Measurements from ENCODE around the gene BOLA1. TPM values are rescaled to one million over a fixed set of nuclear protein-coding genes. Genes with fewer than 3 reads are reported as not detected.
"Not testable (repeated sequence)": the region's sequence is repeated elsewhere in the genome, so short reads cannot be mapped to it uniquely, and the experiment has no call there.

Gene BOLA1
- total RNA-seq, 1 donor from 2014 or later: 13.8 TPM

GRCh38 chr1:149927563-149928400 is 28.4 kb downstream of the BOLA1 start, which contains the start of gene SF3B4:
Gene SF3B4, minus strand, starts transcription at chr1:149927803. Its CDS starts 44 bp downstream, at chr1:149927759.
- ATAC-seq (peak; percentile 99), DNase-seq (ENCODE audit: low spot score) (peak; percentile 97)

DNA sequence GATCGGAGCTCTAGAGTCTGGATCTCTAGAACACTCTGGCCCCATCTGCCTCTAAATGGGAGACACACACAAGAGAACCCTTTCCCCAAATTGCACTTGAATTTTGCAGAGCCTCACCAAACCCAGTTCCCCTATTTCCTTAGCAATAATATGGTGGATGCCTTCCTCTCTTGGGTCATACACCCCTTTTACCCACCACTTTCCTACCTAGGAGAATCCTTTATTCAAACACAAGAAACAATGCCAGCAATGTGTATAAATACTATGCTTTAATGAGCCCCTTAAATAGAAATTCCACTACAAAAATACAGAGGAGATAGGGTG is 29.0 kb downstream of the BOLA1 start:
- ATAC-seq (no peak), DNase-seq (ENCODE audit: low spot score) (no peak)

- no peak for ATAC-seq
- DNase-seq (ENCODE audit: low spot score): no peak
These were observed 30.5 kb downstream of the BOLA1 start for GRCh38 chr1:149929856-149930255.

DNA sequence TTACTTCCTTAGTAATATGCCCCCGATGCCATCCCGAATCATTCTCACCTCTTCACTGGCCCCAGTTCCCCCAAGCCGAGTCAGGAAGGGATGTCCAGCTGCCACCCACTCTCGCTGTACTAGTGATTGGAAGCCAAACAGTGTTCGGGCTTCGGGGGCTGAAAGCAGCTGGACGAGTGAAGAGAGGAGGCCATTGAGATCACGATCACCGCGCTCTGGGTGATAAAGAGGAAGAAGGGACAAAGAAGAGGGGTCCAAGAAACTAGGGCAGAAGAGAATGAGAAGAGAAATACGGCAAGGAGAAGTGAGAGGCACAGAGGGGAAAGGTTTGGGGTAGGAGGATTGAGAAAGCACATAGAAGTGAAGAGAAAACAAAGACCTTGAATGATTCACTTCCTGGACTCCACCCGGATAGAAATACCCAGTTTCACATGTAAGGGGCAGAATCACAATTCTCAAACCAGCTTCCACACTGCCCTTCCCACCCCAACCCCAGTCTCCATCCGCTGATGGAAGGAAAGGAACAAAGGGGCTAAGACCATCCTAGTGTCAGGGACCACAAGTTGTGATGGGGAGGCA is 31.9 kb downstream of the BOLA1 start:
- DNase-seq (ENCODE audit: low spot score) (no peak), ATAC-seq (no peak)

- ATAC-seq (no peak), DNase-seq (ENCODE audit: low spot score) (no peak)
These were observed 33.1 kb downstream of the BOLA1 start for GRCh38 chr1:149932474-149932873.

DNA sequence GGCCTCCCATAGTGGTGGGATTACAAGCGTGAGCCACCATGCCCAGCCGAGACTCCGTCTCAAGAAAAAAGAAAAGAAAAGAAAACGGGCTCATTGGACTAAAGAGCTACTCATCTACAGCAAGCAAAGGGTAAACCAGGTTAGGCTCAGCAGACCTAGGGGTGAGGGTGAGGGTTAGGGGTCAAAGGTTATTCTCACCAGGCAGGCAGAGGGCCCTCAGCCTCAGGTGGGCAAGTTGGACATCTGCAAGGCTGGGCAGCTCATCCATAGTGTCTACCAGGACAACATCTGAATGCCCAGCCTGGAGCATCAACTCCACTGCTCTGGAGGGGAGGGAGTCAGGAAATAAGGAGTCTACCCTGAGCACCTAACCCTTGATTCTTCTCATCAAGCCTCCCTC is 33.8 kb downstream of the BOLA1 start:
- ATAC-seq (no peak), DNase-seq (ENCODE audit: low spot score) (no peak)

DNA sequence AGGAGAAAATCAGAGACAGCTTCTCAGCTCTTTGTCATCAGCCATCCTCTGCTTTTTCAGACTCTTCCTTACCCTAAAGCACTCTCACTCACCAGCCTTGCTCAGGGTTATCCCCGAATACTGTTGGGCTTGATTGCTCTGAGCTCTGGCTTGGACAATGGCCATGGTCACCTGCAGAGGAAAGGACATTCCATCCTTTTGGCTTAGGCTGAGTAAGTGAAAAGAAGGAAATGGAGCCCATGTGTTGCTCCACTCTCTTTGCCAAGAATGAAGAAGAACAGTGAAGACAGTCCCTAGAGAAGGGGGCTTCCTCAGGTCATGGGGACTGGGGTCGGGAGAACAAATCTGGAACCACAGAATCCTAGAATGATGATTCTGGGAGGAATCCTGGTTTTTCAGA is 35.0 kb downstream of the BOLA1 start:
- ATAC-seq (no peak), DNase-seq (ENCODE audit: low spot score) (no peak)

DNA sequence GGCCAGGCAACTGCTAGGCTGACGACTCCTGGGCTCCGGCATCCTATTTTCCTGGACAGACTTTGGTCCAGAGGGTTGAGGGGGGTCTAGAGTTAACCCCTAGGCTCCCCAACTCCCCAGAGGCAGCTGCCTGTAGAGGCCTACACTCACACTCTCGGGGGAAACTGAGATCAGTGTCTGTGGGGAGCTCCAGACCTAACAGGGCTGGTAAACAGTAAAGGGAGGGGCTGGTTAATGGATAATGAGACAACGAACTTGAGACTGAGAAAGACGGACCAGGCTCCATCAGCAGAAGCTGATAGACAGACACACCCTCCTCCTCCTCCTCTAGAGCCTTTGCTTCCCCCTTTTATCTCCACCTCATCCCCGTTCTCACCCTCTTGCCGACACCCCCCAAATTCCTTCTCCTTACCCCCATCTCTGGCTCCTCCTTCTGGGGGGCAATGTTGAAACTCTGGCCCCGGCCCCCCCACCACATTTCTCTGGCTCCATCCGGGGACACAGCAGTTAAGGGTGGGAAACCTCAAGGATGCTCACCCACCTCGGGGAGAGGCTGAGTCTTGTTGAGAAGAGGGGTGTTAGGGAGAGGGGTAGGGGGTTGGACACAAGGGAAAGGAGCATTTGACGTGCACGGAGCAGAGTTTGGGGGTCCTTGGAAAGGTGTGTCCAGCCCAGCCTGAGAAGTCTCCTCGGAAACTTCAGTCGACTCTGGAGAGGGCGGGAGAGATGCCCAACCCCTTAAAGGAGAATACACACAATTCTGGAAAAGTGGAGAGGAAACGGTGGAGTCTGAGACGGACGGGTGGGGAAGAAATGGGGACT is 37.0 kb downstream of the BOLA1 start, which contains the start of gene MTMR11:
TSS of gene MTMR11 (minus strand) at position 710 of the 822 bp plus-strand sequence. CDS start at position 478, 232 bp downstream.
- ATAC-seq (peak; percentile 48), DNase-seq (ENCODE audit: low spot score) (no peak)

DNA sequence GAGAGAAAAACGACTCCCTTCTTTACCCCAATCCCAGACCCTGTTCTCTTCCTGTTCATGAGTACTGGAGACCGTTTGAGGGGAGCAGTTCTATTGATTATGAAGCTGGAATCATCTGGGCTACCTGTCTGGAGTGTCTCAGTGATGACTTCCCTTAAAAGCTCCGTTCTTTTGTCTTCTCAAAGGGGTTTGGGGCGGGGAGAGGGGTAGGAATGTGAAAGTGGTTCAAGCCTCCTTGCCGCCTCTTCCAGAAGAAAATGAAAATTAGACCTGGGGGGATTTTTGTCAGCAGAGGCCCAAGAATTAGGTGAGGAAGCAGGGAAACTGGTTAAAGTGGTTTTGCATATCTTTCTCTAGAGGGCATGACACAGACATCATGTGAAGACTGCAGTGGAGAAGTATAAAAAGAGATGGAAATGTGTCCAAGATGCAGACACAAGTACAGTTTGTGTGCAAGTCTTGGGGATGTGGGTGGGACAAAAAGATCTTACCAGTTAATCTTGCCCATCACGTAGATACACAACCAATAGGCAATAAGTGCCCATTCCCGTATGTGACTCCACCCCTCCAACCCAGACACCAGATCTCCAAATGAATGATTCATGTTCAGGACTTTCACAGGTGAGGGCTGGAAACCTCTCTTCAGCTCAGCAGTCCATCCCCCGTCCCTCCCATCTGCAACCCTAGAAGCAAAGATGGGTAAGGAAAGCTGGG is 37.8 kb downstream of the BOLA1 start:
- ATAC-seq (peak; percentile 8), DNase-seq (ENCODE audit: low spot score) (no peak)

DNA sequence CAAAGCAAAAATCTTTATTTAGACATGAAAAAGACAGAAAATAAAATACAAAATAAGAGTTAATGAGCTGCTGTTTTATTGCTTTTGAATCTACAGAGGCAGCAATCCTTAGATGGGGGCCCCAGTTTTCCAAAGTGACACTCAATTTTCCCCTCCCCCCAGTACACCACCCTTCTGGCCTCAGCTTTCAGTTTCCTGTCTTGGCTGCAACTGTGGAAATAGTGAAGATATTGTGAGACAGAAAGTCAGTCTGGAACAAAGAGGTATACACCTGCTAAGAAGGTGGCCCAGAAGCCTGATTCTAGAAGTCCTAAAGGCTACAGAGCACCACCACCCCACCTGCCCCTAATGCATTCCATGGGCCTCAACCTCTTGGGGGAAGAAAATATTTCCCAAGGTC is 38.4 kb downstream of the BOLA1 start:
- ATAC-seq (no peak), DNase-seq (ENCODE audit: low spot score) (no peak)

- not testable (repeated sequence) for ATAC-seq; DNase-seq (ENCODE audit: low spot score)
These were observed 39.3 kb downstream of the BOLA1 start for GRCh38 chr1:149938668-149939003.

DNA sequence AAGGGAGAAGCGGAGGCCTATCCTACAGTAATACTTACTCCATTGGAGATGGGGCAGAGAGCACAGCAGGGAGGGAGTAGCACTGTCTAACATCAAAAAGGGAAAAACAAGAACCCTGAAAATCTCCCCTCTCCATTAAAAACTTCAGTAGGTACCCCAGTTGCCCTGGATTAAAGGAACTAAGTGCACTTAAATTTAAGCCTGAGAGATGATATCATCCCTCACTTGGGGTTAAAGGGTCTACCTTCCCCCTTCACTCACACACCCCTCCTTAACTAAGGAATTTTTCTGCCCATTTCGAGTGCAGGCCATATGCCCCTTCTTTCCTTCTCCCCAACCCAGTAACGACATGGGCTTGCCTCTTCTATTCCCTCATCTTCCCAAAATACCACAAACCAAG is 41.1 kb downstream of the BOLA1 start:
- DNase-seq (ENCODE audit: low spot score) (no peak), ATAC-seq (no peak)

- DNase-seq (ENCODE audit: low spot score) (no peak), ATAC-seq (no peak)
These were observed 42.8 kb downstream of the BOLA1 start for GRCh38 chr1:149942207-149942606.

GRCh38 chr1:149942885-149943284 is 43.5 kb downstream of the BOLA1 start:
- ATAC-seq: no peak
- no peak for DNase-seq (ENCODE audit: low spot score)

- ATAC-seq: no peak
- DNase-seq (ENCODE audit: low spot score): no peak
These were observed 45.8 kb downstream of the BOLA1 start for GRCh38 chr1:149945206-149945605.

- DNase-seq (ENCODE audit: low spot score) (no peak), ATAC-seq (no peak)
These were observed 50.5 kb downstream of the BOLA1 start for GRCh38 chr1:149949911-149950310.

Other genes with a start within 250 kb of the BOLA1 start
- 1.1 TPM for gene FCGR1A, start 116.9 kb upstream of the BOLA1 start, total RNA-seq
- 0.45 TPM for gene SV2A, start 18.3 kb downstream of the BOLA1 start, total RNA-seq
- gene SF3B4, start 28.2 kb downstream of the BOLA1 start, total RNA-seq: 11.5 TPM
- 1.7 TPM for gene MTMR11, start 37.3 kb downstream of the BOLA1 start, total RNA-seq
- 19.1 TPM for gene OTUD7B, start 111.2 kb downstream of the BOLA1 start, total RNA-seq
- 12.3 TPM for gene VPS45, start 168.2 kb downstream of the BOLA1 start, total RNA-seq

Data from left lobe of liver (tissue), 2 donors.